WI38 (cell line): ENCODE data around the gene SNX5.

ENCODE experiments used
- H3K4me3 ChIP-seq: 2 replicates; pipeline ENCODE4 v1.5.1; 2011; ENCODE audit warnings: low read depth, mild to moderate bottlenecking, control low read depth, low read length
- CTCF ChIP-seq: IDR thresholded peaks from 2 replicates; pipeline ENCODE4 v1.5.1; 2012; ENCODE audit warnings: low read depth, mild to moderate bottlenecking, control low read depth, low read length

The SNX5 gene

GRCh38 chr20:17968366-17969277 lies at the start of gene SNX5, which contains the start of gene MGME1:
SNX5 (minus strand) TSS chr20:17968794; CDS start chr20:17968425, 369 bp downstream.
MGME1 (plus strand) TSS chr20:17969018; CDS start chr20:17969860, 842 bp downstream.
- TF ChIP-seq CTCF = no peak
- peak within 1 kb of the TSS; percentile 92 for H3K4me3 ChIP-seq

GRCh38 chr20:18018100-18018499 lies 49.5 kb upstream of the SNX5 start:
- no peak overlapping the region for H3K4me3 ChIP-seq
- TF ChIP-seq CTCF = no peak

GRCh38 chr20:18016772-18017171 lies 48.2 kb upstream of the SNX5 start:
- TF ChIP-seq CTCF = no peak

GRCh38 chr20:18014411-18014810 lies 45.8 kb upstream of the SNX5 start:
- no peak overlapping the region for H3K4me3 ChIP-seq
- no peak for TF ChIP-seq CTCF

More at GRCh38 chr20:18016772-18017171, 48.2 kb upstream of the SNX5 start:
- no peak overlapping the region for H3K4me3 ChIP-seq

GRCh38 chr20:18012901-18013300 lies 44.3 kb upstream of the SNX5 start:
- TF ChIP-seq CTCF = no peak
- H3K4me3 ChIP-seq = no peak overlapping the region

- no peak overlapping the region for H3K4me3 ChIP-seq
- no peak for TF ChIP-seq CTCF
Measured at GRCh38 chr20:18011951-18012645, 43.5 kb upstream of the SNX5 start.

GRCh38 chr20:18011482-18011881 lies 42.9 kb upstream of the SNX5 start:
- no peak for TF ChIP-seq CTCF

More at GRCh38 chr20:18011482-18011881, 42.9 kb upstream of the SNX5 start:
- H3K4me3 ChIP-seq = no peak overlapping the region
